ENCODE measurements around the gene TCEA2.

GRCh38 chr20:64082820-64083377 lies 19.9 kb downstream of the TCEA2 start:
- TF ChIP-seq POLR2A (IDR thresholded peaks at IDR 0.05): no peak
- no peak for TF ChIP-seq CTCF (IDR thresholded peaks at IDR 0.05)
